ENCODE data around the gene GNB5.

DNA sequence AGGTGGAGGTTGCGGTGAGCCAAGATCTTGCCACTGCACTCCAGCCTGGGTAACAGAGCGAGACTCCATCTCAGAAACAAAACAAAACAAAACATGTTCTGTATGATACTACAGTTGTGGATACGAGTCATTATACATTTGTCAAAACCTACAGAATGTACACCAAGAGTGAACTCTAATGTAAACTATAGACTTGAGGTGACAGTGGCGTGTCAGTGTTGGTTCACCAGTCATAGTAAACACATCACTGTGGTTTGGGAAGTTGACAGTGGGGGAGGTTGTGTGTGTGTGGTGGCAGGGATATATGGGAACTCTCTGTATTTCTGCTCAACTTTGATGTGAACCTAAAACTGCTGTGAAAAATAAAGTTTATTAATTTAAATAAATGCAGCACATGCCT lies 33.0 kb upstream of the GNB5 start:
- no peak for TF ChIP-seq POLR2A (IDR thresholded peaks at IDR 0.05; ENCODE audit: low read depth, low read length)
- TF ChIP-seq POLR2AphosphoS5 (IDR thresholded peaks at IDR 0.05; ENCODE audit: low read depth, low read length), result no peak

Data from GM12892 (cell line).